ENCODE measurements around the gene SREBF2.
"Not testable (repeated sequence)": the region's sequence is repeated elsewhere in the genome, so short reads cannot be mapped to it uniquely, and the experiment has no call there.

The SREBF2 gene

DNA sequence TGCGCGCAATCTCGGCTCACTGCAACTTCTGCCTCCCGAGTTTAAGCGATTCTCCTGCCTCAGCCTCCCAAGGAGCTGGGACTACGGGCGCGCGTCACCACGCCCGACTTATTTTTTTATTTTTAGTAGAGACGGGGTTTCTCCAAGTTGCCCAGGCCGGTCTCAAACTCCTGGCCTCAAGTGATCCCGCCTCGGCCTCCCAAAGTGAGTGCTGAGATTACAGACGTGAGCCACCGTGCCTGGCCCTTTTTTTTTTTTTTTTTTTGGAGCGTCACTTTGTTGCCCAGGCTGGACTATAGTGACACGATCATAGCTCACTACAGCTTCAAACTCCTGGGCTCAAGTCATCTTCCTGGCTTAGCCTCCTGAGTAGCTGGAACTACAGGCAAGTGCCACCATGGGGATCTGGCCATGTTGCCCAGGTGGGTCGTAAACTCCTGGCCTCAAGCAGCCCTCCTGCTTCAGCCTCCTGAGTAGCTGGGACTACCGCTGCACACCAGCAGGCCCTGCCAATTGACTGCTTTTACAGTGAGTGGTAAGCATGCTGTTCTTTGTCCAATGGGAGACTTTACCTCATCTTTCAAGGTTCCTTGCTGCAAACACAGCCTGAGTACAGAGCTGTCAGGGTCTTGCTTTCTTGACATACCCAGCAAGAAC lies 114.6 kb downstream of the SREBF2 start:
- no peak for DNase-seq (ENCODE audit: low spot score)

DNA sequence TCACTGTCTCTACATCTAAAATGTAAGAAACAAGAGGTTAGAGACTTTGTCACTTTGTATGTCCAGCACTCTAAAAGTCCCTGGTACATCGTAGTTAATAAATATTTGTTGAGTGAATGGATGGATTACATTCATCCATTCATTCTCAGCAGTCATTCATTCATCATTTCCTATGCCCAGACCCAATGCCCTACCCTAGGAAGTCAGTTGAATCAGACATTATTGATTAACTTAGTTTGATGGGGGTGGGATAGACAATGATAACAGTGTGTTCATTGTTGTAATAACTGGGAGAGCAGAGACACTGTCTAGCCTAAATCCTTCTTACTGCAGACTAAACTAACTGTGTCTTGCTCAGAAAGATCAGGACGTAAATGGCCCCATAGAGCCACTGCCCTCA lies 115.2 kb downstream of the SREBF2 start:
- no peak for DNase-seq (ENCODE audit: low spot score)

DNA sequence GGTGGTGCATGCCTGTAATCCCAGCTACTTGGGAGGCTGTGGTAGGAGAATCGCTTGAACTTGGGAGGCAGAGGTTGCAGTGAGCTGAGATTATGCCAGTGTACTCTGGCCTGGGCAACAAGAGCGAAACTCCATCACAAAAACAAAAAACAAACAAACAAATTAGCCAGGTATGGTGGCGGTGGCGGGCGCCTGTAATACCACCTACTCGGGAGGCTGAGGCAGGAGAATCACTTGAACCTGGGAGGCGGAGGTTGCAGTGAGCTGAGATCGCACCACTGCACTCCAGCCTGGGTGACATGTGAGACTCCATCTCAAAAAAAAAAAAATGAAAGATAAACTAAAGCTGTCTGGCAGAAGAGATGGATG lies 116.0 kb downstream of the SREBF2 start:
- not testable (repeated sequence) for DNase-seq (ENCODE audit: low spot score)

DNA sequence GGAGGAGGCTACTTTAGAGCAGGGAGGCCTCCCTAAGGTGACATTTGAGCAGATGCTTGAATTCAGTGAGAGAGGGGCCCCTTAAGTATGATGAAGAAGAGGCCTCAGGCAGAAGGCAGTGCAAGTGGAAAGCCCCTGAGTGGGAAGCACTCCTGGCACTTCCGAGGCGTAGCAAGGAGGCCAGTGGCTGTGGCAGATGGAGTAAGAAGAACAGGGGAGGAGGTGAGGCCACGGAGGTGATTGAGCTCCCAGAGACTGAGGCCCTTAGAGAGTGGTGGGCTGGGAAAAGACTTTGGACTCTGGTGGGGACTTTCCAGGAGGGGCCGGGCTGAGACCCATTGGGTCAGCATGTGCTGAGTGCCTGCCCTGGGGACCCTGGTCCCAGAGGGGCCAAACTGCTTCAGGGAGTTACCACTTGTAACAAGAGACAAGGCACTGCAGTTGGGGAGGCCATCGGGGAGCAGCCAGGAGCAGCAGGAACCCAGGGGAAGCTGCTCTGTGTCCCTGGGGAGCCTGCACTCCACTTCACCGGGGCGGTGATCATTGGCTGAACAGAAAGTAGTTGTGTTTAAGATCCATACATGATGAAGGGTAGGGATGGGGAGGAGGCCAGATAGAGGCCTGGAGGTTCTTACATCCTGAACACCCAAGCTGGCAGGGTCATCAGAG lies 116.5 kb downstream of the SREBF2 start:
- no peak for DNase-seq (ENCODE audit: low spot score)

DNA sequence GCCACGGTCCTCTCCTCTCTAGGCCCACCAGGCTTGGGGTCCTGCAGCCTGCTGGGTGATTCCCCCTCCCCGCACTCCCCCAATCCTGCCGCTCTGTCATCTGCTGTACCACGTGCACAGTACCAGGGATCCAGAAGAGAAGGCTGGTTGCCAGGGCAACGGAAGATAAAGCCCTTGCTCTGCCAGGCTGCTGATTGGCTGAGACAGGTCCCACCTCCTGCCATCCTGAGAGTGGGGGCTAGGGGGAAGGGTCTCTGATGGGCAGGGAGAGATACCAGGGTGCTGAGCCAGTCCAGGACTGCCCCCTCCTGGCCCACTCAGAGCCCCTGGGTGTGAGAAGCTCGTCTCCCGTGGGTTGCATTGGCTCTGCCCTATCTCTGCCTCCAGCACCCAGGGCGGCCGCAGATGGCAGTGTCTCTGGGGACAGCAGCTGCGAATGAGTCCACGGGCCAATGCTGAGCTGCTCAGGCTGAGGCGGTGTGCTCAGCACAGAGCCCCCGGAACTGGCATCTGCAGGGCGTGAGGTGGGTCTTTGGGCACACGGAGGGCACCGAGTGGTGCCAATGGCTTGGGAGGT lies 119.1 kb downstream of the SREBF2 start, which contains the start of gene SMIM45:
TSS of gene SMIM45 (plus strand) at position 253 of the 577 bp plus-strand sequence.
- no peak for DNase-seq (ENCODE audit: low spot score)

DNA sequence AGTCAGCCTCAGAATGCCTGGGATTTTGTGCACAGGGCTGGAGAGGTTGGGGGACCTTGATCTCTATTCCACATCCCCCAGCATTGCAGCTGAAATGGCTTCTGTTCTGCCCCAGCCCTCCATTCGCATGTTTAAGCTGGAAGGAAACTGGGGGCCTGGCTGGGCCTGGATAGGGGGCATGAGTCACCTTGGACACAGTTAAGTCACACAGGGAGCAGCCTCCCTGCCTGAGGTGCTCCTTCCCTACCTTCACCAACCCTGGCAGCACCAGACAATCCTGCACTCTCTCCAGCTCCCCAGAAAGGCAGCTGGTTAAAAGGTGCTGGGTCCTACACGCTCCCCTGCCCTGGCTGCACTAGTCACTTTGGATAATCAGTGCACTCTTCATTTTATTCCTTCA lies 119.8 kb downstream of the SREBF2 start:
- DNase-seq (ENCODE audit: low spot score), result no peak
